T-helper 1 cell treated with Interleukin-12 subunit alpha and Interleukin-12 subunit beta and Interleukin-4 antibody, amounts not matched to agents 30 ng/mL and 1 ng/mL, for 36 hours (primary cell): Measurements from ENCODE around the gene FTCDNL1. TPM values are rescaled to one million over a fixed set of nuclear protein-coding genes. Genes with fewer than 3 reads are reported as not detected.

Experiments used
- intact Hi-C: fragments of 100-400 bp; cut with micrococcal nuclease; formaldehyde crosslinking; loops from one replicate; pipeline ENCODE4 v1.15.1; 2024
- total RNA-seq: library from RNA; stranded (reverse); gene quantifications from 2 replicates; pipeline ENCODE4 v1.2.3, GENCODE V29; 2022

Gene FTCDNL1
- total RNA-seq, 1 donor from 2014 or later, result 1.0 TPM

- intact Hi-C loops, result no loop called here
These were observed 59.7 kb downstream of the FTCDNL1 start for GRCh38 chr2:199791326-199791725.

- intact Hi-C loops, result no loop called here
These were observed 66.5 kb downstream of the FTCDNL1 start for GRCh38 chr2:199784512-199784911.

- intact Hi-C loops, result no loop called here
These were observed 71.4 kb downstream of the FTCDNL1 start for GRCh38 chr2:199779589-199779988.

GRCh38 chr2:199778655-199779054 is 72.3 kb downstream of the FTCDNL1 start:
- intact Hi-C loops, result no loop called here

- intact Hi-C loops, result no loop called here
These were observed 73.1 kb downstream of the FTCDNL1 start for GRCh38 chr2:199777916-199778315.

- intact Hi-C loops, result no loop called here
These were observed 73.7 kb downstream of the FTCDNL1 start for GRCh38 chr2:199777315-199777714.

- intact Hi-C loops, result no loop called here
These were observed 75.7 kb downstream of the FTCDNL1 start for GRCh38 chr2:199775267-199775666.

- intact Hi-C loops, result no loop called here
These were observed 78.7 kb downstream of the FTCDNL1 start for GRCh38 chr2:199772035-199772976.

GRCh38 chr2:199770716-199771115 is 80.3 kb downstream of the FTCDNL1 start:
- intact Hi-C loops, result no loop called here

- intact Hi-C loops, result no loop called here
These were observed 85.3 kb downstream of the FTCDNL1 start for GRCh38 chr2:199765646-199766045.

- intact Hi-C loops, result no loop called here
These were observed 86.7 kb downstream of the FTCDNL1 start for GRCh38 chr2:199764273-199764800.

- intact Hi-C loops, result no loop called here
These were observed 88.0 kb downstream of the FTCDNL1 start for GRCh38 chr2:199762963-199763362.

GRCh38 chr2:199760574-199760973 is 90.4 kb downstream of the FTCDNL1 start:
- intact Hi-C loops, result no loop called here

- intact Hi-C loops, result no loop called here
These were observed 93.6 kb downstream of the FTCDNL1 start for GRCh38 chr2:199757233-199757870.

GRCh38 chr2:199756743-199757142 is 94.2 kb downstream of the FTCDNL1 start:
- intact Hi-C loops, result no loop called here

- intact Hi-C loops, result no loop called here
These were observed 94.8 kb downstream of the FTCDNL1 start for GRCh38 chr2:199756211-199756610.

GRCh38 chr2:199754766-199755165 is 96.2 kb downstream of the FTCDNL1 start:
- intact Hi-C loops, result no loop called here

- intact Hi-C loops, result no loop called here
These were observed 99.4 kb downstream of the FTCDNL1 start for GRCh38 chr2:199751492-199752120.

- intact Hi-C loops, result no loop called here
These were observed 101.4 kb downstream of the FTCDNL1 start for GRCh38 chr2:199749571-199749970.

- intact Hi-C loops, result loop anchor here (5.0 kb wide), 2 partner anchors 118 to 147 kb away; no protein-coding TSS in a partner anchor
These were observed 106.3 kb downstream of the FTCDNL1 start for GRCh38 chr2:199744724-199745123.

- intact Hi-C loops, result loop anchor here (5.0 kb wide), 2 partner anchors 118 to 147 kb away; no protein-coding TSS in a partner anchor
These were observed 106.7 kb downstream of the FTCDNL1 start for GRCh38 chr2:199744260-199744659.
